ENCODE data around the gene ROPN1L.

DNA sequence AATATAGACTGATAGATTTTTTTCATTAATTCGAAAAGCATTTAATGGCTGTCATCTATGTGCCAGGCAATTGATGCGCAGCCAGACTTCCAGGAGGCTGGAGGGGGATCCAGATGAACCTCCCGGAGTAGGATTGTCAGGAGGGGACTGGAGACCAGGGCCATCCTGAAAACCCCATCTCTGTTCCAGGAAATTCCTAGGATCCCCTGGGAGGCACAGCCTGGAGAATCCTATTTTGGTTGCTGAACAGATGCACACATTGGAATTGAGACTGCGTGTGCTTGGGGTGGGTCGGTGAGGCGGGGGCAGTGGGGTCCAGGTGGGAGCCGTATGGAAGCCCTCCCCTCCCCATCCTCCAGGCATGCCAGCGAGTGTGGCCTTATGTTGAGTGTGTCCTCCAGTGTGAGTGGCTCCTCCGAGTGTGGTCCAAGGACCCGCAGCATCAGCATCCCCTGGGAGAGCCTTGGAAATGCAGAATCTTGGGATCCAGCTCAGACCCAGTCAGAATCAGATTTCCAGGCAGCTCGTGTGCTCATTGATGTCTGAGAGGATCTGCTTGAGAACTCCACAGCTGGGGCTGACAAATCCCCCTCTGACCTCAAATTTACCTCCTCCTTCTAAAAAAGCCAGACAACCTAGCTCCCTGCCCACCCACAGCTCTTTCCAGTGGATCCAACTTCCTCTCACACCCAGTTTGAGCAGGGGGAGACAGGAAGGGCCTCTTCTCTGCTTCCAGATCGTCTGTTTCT, 38.7 kb downstream of the ROPN1L start:
- no peak for TF ChIP-seq CTCF (conservative IDR thresholded peaks at IDR 0.05)
- TF ChIP-seq EZH2 (IDR thresholded peaks at IDR 0.05; ENCODE audit: low read depth), result no peak

Measured in PC-9 (cell line).